Anterior cingulate cortex (tissue), 58 donors: ENCODE measurements around the gene TMEM132C.

Experiments used
- DNase-seq, 58 donors: peaks; one replicate each; lab custom pipeline; 2025; lab: John Stamatoyannopoulos, UW

Gene TMEM132C

GRCh38 chr12:128745772-128746689 is 479.1 kb downstream of the TMEM132C start:
- no peak for DNase-seq

DNA sequence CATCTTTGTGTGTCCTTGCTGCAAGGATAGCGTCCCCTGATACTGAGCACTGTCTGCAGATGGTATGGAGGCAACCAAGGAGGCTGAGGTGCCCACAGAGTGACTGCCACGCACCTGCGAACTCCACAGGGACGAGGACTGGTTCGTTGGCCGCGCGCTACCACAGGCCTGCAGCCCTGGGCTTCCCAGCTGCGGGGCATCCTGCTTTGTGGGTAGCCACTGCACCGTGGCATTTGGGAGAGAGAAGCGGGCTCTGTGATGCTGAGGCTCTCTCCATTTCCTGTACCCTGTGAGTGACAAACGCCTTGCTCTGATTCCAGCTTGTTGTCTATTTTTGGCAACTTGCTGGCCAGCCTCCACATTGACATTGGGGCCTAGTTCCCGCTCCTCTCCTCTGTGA is 480.5 kb downstream of the TMEM132C start:
- no peak for DNase-seq

DNA sequence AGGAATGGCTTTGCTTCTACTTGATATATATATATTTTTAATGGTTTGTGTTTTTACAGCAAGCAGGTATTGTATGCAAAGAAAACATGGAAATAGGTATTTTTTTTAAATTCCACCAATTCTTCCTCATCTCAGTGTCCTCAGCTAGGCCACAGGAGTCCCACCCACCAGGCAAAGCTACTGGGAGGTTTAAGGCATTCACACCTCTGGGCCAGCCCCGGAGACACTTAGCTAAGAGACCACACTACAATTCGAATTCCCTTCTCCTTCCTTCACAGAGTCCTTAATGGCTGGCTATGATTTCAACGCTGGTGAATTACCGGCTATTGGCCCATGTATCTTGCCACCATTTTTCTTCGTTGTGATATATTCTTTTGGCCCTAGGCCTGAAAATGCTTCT is 485.4 kb downstream of the TMEM132C start:
- DNase-seq, result no peak

DNA sequence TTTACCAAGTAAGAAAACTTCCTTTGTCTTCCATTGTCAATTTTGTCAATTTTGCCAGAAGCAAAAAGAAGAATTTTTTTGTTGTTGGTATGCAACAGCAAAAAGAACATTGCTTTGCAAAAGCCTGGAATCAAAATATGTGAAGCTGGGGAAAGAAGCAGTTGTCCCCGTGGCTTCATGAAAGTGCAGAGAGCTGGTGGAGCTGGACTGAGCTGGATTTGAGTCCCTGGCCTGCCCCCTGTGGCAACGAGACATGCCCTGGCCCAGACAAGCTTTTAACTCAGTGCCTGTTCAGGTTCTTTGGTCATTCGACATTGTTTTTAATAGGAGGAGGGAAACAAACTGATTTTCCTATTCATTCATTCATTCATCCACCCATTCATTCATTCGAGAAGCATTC is 486.5 kb downstream of the TMEM132C start:
- no peak for DNase-seq

GRCh38 chr12:128754275-128754674 is 487.3 kb downstream of the TMEM132C start:
- no peak for DNase-seq

DNA sequence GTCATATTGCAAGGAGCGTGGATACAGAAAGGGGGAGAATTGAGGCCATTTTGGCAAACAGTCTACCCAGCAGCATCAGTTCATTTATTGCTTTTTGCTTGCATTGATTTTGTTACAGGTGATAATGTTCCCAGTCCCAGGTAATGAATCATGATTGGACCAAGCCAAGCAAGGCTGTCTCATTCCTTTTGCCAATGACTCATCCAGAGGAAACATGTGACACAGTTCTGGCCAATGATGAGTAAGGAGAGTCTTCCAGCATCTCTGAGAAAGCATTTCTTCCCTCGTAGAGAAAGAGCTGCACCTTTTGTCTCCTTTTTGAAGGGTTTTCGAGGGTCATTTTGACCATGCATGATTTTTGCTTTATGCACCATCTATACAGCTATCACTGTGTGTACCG is 488.6 kb downstream of the TMEM132C start:
- no peak for DNase-seq
